ENCODE results near the gene PAEP.

The PAEP gene

GRCh38 chr9:135515083-135515951, 46.2 kb upstream of the PAEP start:
- TF ChIP-seq, protein P1, sequence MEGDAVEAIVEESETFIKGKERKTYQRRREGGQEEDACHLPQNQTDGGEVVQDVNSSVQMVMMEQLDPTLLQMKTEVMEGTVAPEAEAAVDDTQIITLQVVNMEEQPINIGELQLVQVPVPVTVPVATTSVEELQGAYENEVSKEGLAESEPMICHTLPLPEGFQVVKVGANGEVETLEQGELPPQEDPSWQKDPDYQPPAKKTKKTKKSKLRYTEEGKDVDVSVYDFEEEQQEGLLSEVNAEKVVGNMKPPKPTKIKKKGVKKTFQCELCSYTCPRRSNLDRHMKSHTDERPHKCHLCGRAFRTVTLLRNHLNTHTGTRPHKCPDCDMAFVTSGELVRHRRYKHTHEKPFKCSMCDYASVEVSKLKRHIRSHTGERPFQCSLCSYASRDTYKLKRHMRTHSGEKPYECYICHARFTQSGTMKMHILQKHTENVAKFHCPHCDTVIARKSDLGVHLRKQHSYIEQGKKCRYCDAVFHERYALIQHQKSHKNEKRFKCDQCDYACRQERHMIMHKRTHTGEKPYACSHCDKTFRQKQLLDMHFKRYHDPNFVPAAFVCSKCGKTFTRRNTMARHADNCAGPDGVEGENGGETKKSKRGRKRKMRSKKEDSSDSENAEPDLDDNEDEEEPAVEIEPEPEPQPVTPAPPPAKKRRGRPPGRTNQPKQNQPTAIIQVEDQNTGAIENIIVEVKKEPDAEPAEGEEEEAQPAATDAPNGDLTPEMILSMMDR (IDR thresholded peaks at IDR 0.05; ENCODE audit: low read depth, low read length), result no peak
- H3K4me3 ChIP-seq (ENCODE audit: low read depth, low read length), result no peak overlapping the region
- no peaks in the 10 kb centered on the region for H3K27me3 ChIP-seq (ENCODE audit: insufficient read depth, low read depth, severe bottlenecking)
- no peak overlapping the region for H3K27ac ChIP-seq
- H3K36me3 ChIP-seq, result no peaks in the 10 kb centered on the region
- no peak for DNase-seq
- no peaks in the 10 kb centered on the region for H3K9me3 ChIP-seq (ENCODE audit: severe bottlenecking)

GRCh38 chr9:135516132-135516860, 45.3 kb upstream of the PAEP start:
- Histone ChIP-seq H3K27me3 (ENCODE audit: insufficient read depth, low read depth, severe bottlenecking) (no peaks in the 10 kb centered on the region), H3K36me3 (no peaks in the 10 kb centered on the region), H3K27ac (no peak overlapping the region), H3K9me3 (ENCODE audit: severe bottlenecking) (no peaks in the 10 kb centered on the region), H3K4me3 (ENCODE audit: low read depth, low read length) (no peak overlapping the region)
- no peak for DNase-seq
- TF ChIP-seq, protein P1 (IDR thresholded peaks at IDR 0.05; ENCODE audit: low read depth, low read length), result no peak

- Histone ChIP-seq H3K27ac (no peak overlapping the region), H3K27me3 (ENCODE audit: insufficient read depth, low read depth, severe bottlenecking) (no peaks in the 10 kb centered on the region), H3K36me3 (no peaks in the 10 kb centered on the region), H3K4me3 (ENCODE audit: low read depth, low read length) (no peak overlapping the region), H3K9me3 (ENCODE audit: severe bottlenecking) (no peaks in the 10 kb centered on the region)
- DNase-seq, result no peak
- TF ChIP-seq, protein P1 (IDR thresholded peaks at IDR 0.05; ENCODE audit: low read depth, low read length), result no peak
These were observed 44.1 kb upstream of the PAEP start for GRCh38 chr9:135517407-135517822.

- DNase-seq, result no peak
- H3K27ac ChIP-seq, result no peak overlapping the region
- no peaks in the 10 kb centered on the region for H3K36me3 ChIP-seq
- no peak overlapping the region for H3K4me3 ChIP-seq (ENCODE audit: low read depth, low read length)
- H3K9me3 ChIP-seq (ENCODE audit: severe bottlenecking), result no peaks in the 10 kb centered on the region
- TF ChIP-seq, protein P1 (IDR thresholded peaks at IDR 0.05; ENCODE audit: low read depth, low read length), result no peak
- no peaks in the 10 kb centered on the region for H3K27me3 ChIP-seq (ENCODE audit: insufficient read depth, low read depth, severe bottlenecking)
These were observed 42.2 kb upstream of the PAEP start for GRCh38 chr9:135519179-135519971.

DNA sequence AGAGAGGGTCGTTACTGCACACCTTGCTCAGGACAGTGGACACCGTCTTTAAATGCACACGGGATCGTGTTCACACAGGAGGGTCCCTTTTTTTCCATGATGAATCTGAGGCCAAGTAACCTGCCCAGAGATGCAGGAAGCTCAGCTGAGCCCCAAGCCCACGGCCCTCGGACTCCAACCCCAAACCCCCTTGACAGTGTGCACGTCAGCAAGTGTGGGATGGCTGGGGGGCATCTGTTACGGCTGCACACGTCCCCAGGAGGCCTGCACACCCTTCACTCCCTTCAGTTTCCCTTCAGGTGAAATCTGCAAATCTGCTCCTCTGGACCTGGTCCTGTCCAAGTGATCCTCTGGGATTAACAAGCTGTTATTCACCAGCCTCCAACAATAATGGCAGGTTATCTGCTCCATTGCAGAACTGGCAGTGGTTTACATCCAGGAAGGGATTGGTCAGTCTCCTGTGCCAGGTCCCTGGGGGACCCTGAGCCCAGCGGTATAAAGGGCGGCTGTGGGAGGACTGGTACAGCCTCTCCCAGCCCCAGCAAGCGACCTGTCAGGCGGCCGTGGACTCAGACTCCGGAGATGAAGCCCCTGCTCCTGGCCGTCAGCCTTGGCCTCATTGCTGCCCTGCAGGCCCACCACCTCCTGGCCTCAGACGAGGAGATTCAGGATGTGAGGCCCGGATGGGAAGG, 40.5 kb upstream of the PAEP start, which contains the start of gene LCN1:
Gene LCN1, plus strand, starts transcription at position 525 of the 692 bp plus-strand sequence. Its CDS starts 58 bp downstream, at position 583.
- H3K9me3 ChIP-seq (ENCODE audit: severe bottlenecking), result no peaks in the 10 kb centered on the region
- no peaks in the 10 kb centered on the region for H3K36me3 ChIP-seq
- no peaks in the 10 kb centered on the region for H3K27me3 ChIP-seq (ENCODE audit: insufficient read depth, low read depth, severe bottlenecking)
- H3K27ac ChIP-seq, result no peak within 1 kb of the TSS
- no peak within 1 kb of the TSS for H3K4me3 ChIP-seq (ENCODE audit: low read depth, low read length)
- DNase-seq, result no peak
- TF ChIP-seq, protein P1 (IDR thresholded peaks at IDR 0.05; ENCODE audit: low read depth, low read length), result no peak
